ENCODE results near the gene NSRP1.
"Not testable (repeated sequence)": the region's sequence is repeated elsewhere in the genome, so short reads cannot be mapped to it uniquely, and the experiment has no call there.

The NSRP1 gene

GRCh38 chr17:30116661-30117551 lies at the start of gene NSRP1:
Gene NSRP1 (plus strand): TSS chr17:30116816. CDS start chr17:30116844, 28 bp downstream.
- DNase-seq = peak; percentile 84

GRCh38 chr17:30068465-30068864 lies 48.2 kb upstream of the NSRP1 start:
- DNase-seq = no peak

- DNase-seq = no peak
Measured at GRCh38 chr17:30074254-30074653, 42.4 kb upstream of the NSRP1 start.

GRCh38 chr17:30074730-30075129 lies 41.9 kb upstream of the NSRP1 start:
- DNase-seq = no peak

- no peak for DNase-seq
Measured at GRCh38 chr17:30082773-30083172, 33.8 kb upstream of the NSRP1 start.

- DNase-seq = no peak
Measured at GRCh38 chr17:30084788-30085187, 31.8 kb upstream of the NSRP1 start.

- no peak for DNase-seq
Measured at GRCh38 chr17:30086896-30087295, 29.7 kb upstream of the NSRP1 start.

- DNase-seq = not testable (repeated sequence)
Measured at GRCh38 chr17:30087431-30087830, 29.2 kb upstream of the NSRP1 start.

- no peak for DNase-seq
Measured at GRCh38 chr17:30091121-30091670, 25.4 kb upstream of the NSRP1 start.

- DNase-seq = no peak
Measured at GRCh38 chr17:30091771-30092170, 24.8 kb upstream of the NSRP1 start.

- no peak for DNase-seq
Measured at GRCh38 chr17:30092886-30093285, 23.7 kb upstream of the NSRP1 start.

- peak; percentile 65 for DNase-seq
Measured at GRCh38 chr17:30093463-30094147, 23.0 kb upstream of the NSRP1 start.

GRCh38 chr17:30095507-30096244 lies 20.9 kb upstream of the NSRP1 start:
- DNase-seq = peak; percentile 37

GRCh38 chr17:30101686-30102390 lies 14.8 kb upstream of the NSRP1 start:
- DNase-seq = no peak

GRCh38 chr17:30103921-30104320 lies 12.7 kb upstream of the NSRP1 start:
- DNase-seq = no peak

GRCh38 chr17:30104575-30105339 lies 11.9 kb upstream of the NSRP1 start:
- DNase-seq = peak; percentile 76

GRCh38 chr17:30112794-30113193 lies 3.8 kb upstream of the NSRP1 start:
- DNase-seq = no peak

GRCh38 chr17:30113213-30113612 lies 3.4 kb upstream of the NSRP1 start:
- DNase-seq = no peak

- no peak for DNase-seq
Measured at GRCh38 chr17:30116345-30116660, 313 bp upstream of the NSRP1 start.

- DNase-seq = no peak
Measured at GRCh38 chr17:30117675-30118081, 1.1 kb downstream of the NSRP1 start.

GRCh38 chr17:30118635-30119034 lies 2.0 kb downstream of the NSRP1 start:
- DNase-seq = not testable (repeated sequence)

GRCh38 chr17:30124273-30124796 lies 7.7 kb downstream of the NSRP1 start:
- no peak for DNase-seq
